Trophoblast cell (in vitro differentiated cells and primary cell): Measurements from ENCODE around the gene RDH13.
A peak's percentile ranks its signal among the peaks of the same experiment; 100 is the strongest.
"Not testable (repeated sequence)": the region's sequence is repeated elsewhere in the genome, so short reads cannot be mapped to it uniquely, and the experiment has no call there.

ENCODE experiments used
- DNase-seq, 2 donors: peaks; one replicate each; pipeline ENCODE4 v3.0.0-alpha.2; 2016
- H2AFZ ChIP-seq: 2 replicates; pipeline ENCODE4 v1.6.1; 2013; ENCODE audit warnings: low read length, moderate library complexity, mild to moderate bottlenecking; ENCODE audit not compliant: insufficient read depth, poor library complexity
- H2AK5ac ChIP-seq: 2 replicates; pipeline ENCODE4 v1.6.1; 2013; ENCODE audit warnings: mild to moderate bottlenecking, low read length
- H2BK120ac ChIP-seq: 2 replicates; pipeline ENCODE4 v1.6.1; 2013; ENCODE audit warnings: low read length, mild to moderate bottlenecking, moderate library complexity; ENCODE audit not compliant: insufficient read depth, poor library complexity
- H2BK12ac ChIP-seq: 2 replicates; pipeline ENCODE4 v1.6.1; 2013; ENCODE audit warnings: mild to moderate bottlenecking, low read length, moderate library complexity
- H2BK5ac ChIP-seq: 2 replicates; pipeline ENCODE4 v1.6.1; 2013; ENCODE audit warnings: low read length, low read depth, moderate library complexity, mild to moderate bottlenecking; ENCODE audit not compliant: poor library complexity
- H3K14ac ChIP-seq: 2 replicates; pipeline ENCODE4 v1.6.1; 2013; ENCODE audit warnings: mild to moderate bottlenecking, low read length
- H3K18ac ChIP-seq: 2 replicates; pipeline ENCODE4 v1.6.1; 2013; ENCODE audit warnings: mild to moderate bottlenecking, low read length
- H3K23ac ChIP-seq: 2 replicates; pipeline ENCODE4 v1.6.1; 2013; ENCODE audit warnings: low read length
- H3K27ac ChIP-seq: 2 replicates; pipeline ENCODE4 v1.5.1; 2013; ENCODE audit warnings: low read depth, mild to moderate bottlenecking, inconsistent platforms, low read length, moderate library complexity
- H3K27me3 ChIP-seq: 2 replicates; pipeline ENCODE4 v1.6.1; 2013; ENCODE audit warnings: inconsistent platforms, mild to moderate bottlenecking, low read length, moderate library complexity; ENCODE audit not compliant: insufficient read depth
- H3K36me3 ChIP-seq, 2 experiments: 1 replicate in 1 of 2; 2 replicates in 1 of 2; pipeline ENCODE4 v1.6.1; 2013; ENCODE audit warnings: low read length in 2 of 2, mild to moderate bottlenecking in 2 of 2, moderate library complexity in 1 of 2; ENCODE audit not compliant: insufficient read depth in 2 of 2, control insufficient read depth in 1 of 2
- H3K4ac ChIP-seq: 2 replicates; pipeline ENCODE4 v1.6.1; 2013; ENCODE audit warnings: low read depth, mild to moderate bottlenecking, low read length, moderate library complexity
- H3K4me1 ChIP-seq, 2 experiments: 1 replicate in 1 of 2; 2 replicates in 1 of 2; pipeline ENCODE4 v1.6.1; 2013; ENCODE audit warnings: low read length in 2 of 2, mild to moderate bottlenecking in 2 of 2, moderate library complexity in 1 of 2; ENCODE audit not compliant: insufficient read depth in 2 of 2, control insufficient read depth in 1 of 2
- H3K4me2 ChIP-seq: 2 replicates; pipeline ENCODE4 v1.6.1; 2013; ENCODE audit warnings: inconsistent platforms, mild to moderate bottlenecking, low read length, moderate library complexity
- H3K4me3 ChIP-seq: 2 replicates; pipeline ENCODE4 v1.5.1; 2013; ENCODE audit warnings: mild to moderate bottlenecking, low read depth, low read length, inconsistent platforms
- H3K79me1 ChIP-seq: one replicate; pipeline ENCODE4 v1.6.1; 2013; ENCODE audit warnings: low read length
- H3K79me2 ChIP-seq: 2 replicates; pipeline ENCODE4 v1.6.1; 2013; ENCODE audit warnings: low read length, mild to moderate bottlenecking; ENCODE audit not compliant: control insufficient read depth, insufficient read depth, poor library complexity
- H3K9ac ChIP-seq: 2 replicates; pipeline ENCODE4 v1.6.1; 2013; ENCODE audit warnings: mild to moderate bottlenecking, low read length
- H3K9me3 ChIP-seq: 2 replicates; pipeline ENCODE4 v1.6.1; 2013; ENCODE audit warnings: low read depth, mild to moderate bottlenecking, control low read depth, inconsistent platforms, low read length; ENCODE audit not compliant: insufficient read depth
- H4K12ac ChIP-seq: 2 replicates; pipeline ENCODE4 v1.6.1; 2013; ENCODE audit warnings: low read depth, mild to moderate bottlenecking, low read length, moderate library complexity
- H4K8ac ChIP-seq: 2 replicates; pipeline ENCODE4 v1.6.1; 2013; ENCODE audit warnings: low read depth, mild to moderate bottlenecking, low read length, moderate library complexity
- H4K91ac ChIP-seq: one replicate; pipeline ENCODE4 v1.6.1; 2013; ENCODE audit warnings: low read depth, mild to moderate bottlenecking, low read length, moderate library complexity
- WGBS: extraction: QIAGEN DNeasy Blood & Tissue Kit; methylation state at CpG from one replicate; pipeline ENCODE4 v1.1.7; 2013; ENCODE audit warnings: missing lambda C conversion rate; ENCODE audit not compliant: insufficient read length, insufficient coverage; ENCODE audit errors: extremely low coverage; 5-methylcytosine and 5-hydroxymethylcytosine counted together

The RDH13 gene

GRCh38 chr19:55000761-55001160 lies 62.2 kb downstream of the RDH13 start:
- Histone ChIP-seq H2AK5ac (no peak overlapping the region), H3K4me1 (no peaks in the 10 kb centered on the region), H3K79me1 (peaks cover 1% of the 10 kb centered on the region), H3K14ac (no peak overlapping the region), H3K9me3 (peaks cover 4% of the 10 kb centered on the region), H4K91ac (no peak overlapping the region), H3K4ac (no peak overlapping the region), H2BK120ac (no peak overlapping the region), H3K27me3 (no peaks in the 10 kb centered on the region), H3K4me2 (no peak overlapping the region), H3K4me3 (no peak overlapping the region), H2BK5ac (no peak overlapping the region), H2AFZ (no peak overlapping the region), H3K27ac (no peak overlapping the region), H3K9ac (no peak overlapping the region), H3K18ac (no peak overlapping the region), H4K8ac (no peak overlapping the region), H3K23ac (no peak overlapping the region), H4K12ac (no peak overlapping the region), H2BK12ac (no peak overlapping the region), H3K79me2 (no peaks in the 10 kb centered on the region), H3K36me3 (no peaks in the 10 kb centered on the region)
- no peak for DNase-seq
- WGBS: no CpG with 5 or more reads among the region's 5 CpGs

- H2AFZ ChIP-seq, H3K4me3 ChIP-seq, H2BK120ac ChIP-seq, H3K14ac ChIP-seq, H3K23ac ChIP-seq, H3K9ac ChIP-seq, H4K8ac ChIP-seq, H3K36me3 ChIP-seq, H3K4ac ChIP-seq, H2BK5ac ChIP-seq, H4K91ac ChIP-seq, H3K79me2 ChIP-seq, H3K4me1 ChIP-seq, H3K4me2 ChIP-seq, H2AK5ac ChIP-seq, H2BK12ac ChIP-seq, H4K12ac ChIP-seq, H3K27ac ChIP-seq, H3K9me3 ChIP-seq, H3K27me3 ChIP-seq, DNase-seq, H3K18ac ChIP-seq, H3K79me1 ChIP-seq: not testable (repeated sequence)
- WGBS: no CpG with 5 or more reads among the region's 23 CpGs
Measured at GRCh38 chr19:54998751-54999239, 64.2 kb downstream of the RDH13 start.

- no peak overlapping the region for H4K8ac ChIP-seq
- H3K9ac ChIP-seq: no peak overlapping the region
- H2BK12ac ChIP-seq: no peak overlapping the region
- no peak overlapping the region for H2BK120ac ChIP-seq
- no peaks in the 10 kb centered on the region for H3K4me1 ChIP-seq
- WGBS: no CpG with 5 or more reads among the region's 3 CpGs
- no peaks in the 10 kb centered on the region for H3K36me3 ChIP-seq
- no peak overlapping the region for H3K23ac ChIP-seq
- no peak overlapping the region for H4K12ac ChIP-seq
- H3K18ac ChIP-seq: no peak overlapping the region
- H3K79me2 ChIP-seq: no peaks in the 10 kb centered on the region
- H3K4me2 ChIP-seq: no peak overlapping the region
- H2AK5ac ChIP-seq: no peak overlapping the region
- H3K27me3 ChIP-seq: no peaks in the 10 kb centered on the region
- no peak overlapping the region for H3K4ac ChIP-seq
- H3K4me3 ChIP-seq: no peak overlapping the region
- no peak overlapping the region for H3K27ac ChIP-seq
- H2BK5ac ChIP-seq: no peak overlapping the region
- DNase-seq: peak; percentile 69 to 93
- H3K14ac ChIP-seq: no peak overlapping the region
- no peaks in the 10 kb centered on the region for H3K79me1 ChIP-seq
- no peak overlapping the region for H2AFZ ChIP-seq
- no peak overlapping the region for H4K91ac ChIP-seq
- H3K9me3 ChIP-seq: peaks cover 3% of the 10 kb centered on the region
Measured at GRCh38 chr19:54995561-54995960, 67.4 kb downstream of the RDH13 start.
